AG08396 (cell line): ENCODE data around the gene KRTAP9-4.
"Not testable (repeated sequence)": the region's sequence is repeated elsewhere in the genome, so short reads cannot be mapped to it uniquely, and the experiment has no call there.

Source experiments
- DNase-seq: peaks from one replicate; pipeline ENCODE4 v3.0.0; 2012; ENCODE audit warnings: low spot score, mixed read lengths

The KRTAP9-4 gene

GRCh38 chr17:41249637-41250240 is at the start of gene KRTAP9-4:
Gene KRTAP9-4, plus strand, starts transcription at chr17:41249687. Its CDS starts 34 bp downstream, at chr17:41249721.
- not testable (repeated sequence) for DNase-seq

- DNase-seq = no peak
Measured at GRCh38 chr17:41211845-41212466, 37.5 kb upstream of the KRTAP9-4 start.

GRCh38 chr17:41212524-41213169 is 36.8 kb upstream of the KRTAP9-4 start:
- DNase-seq = no peak

- DNase-seq = no peak
Measured at GRCh38 chr17:41215681-41216080, 33.8 kb upstream of the KRTAP9-4 start.

- DNase-seq = no peak
Measured at GRCh38 chr17:41223821-41224220, 25.7 kb upstream of the KRTAP9-4 start.

GRCh38 chr17:41226051-41226450 is 23.4 kb upstream of the KRTAP9-4 start:
- DNase-seq = no peak

- DNase-seq = not testable (repeated sequence)
Measured at GRCh38 chr17:41226598-41227095, 22.8 kb upstream of the KRTAP9-4 start, which contains the start of gene KRTAP9-2. Gene KRTAP9-2, plus strand, starts transcription at chr17:41226648. Its CDS starts 7 bp downstream, at chr17:41226655.

- DNase-seq = no peak
Measured at GRCh38 chr17:41230094-41230493, 19.4 kb upstream of the KRTAP9-4 start.

GRCh38 chr17:41231731-41232130 is 17.8 kb upstream of the KRTAP9-4 start:
- no peak for DNase-seq

GRCh38 chr17:41232399-41233105 is 16.9 kb upstream of the KRTAP9-4 start, which contains the start of gene KRTAP9-3:
Gene KRTAP9-3, plus strand, starts transcription at chr17:41232449. Its CDS starts 53 bp downstream, at chr17:41232502.
- DNase-seq = not testable (repeated sequence)

- DNase-seq = not testable (repeated sequence)
Measured at GRCh38 chr17:41237116-41237515, 12.4 kb upstream of the KRTAP9-4 start.

GRCh38 chr17:41237949-41238437 is 11.5 kb upstream of the KRTAP9-4 start, which contains the start of gene KRTAP9-8:
Gene KRTAP9-8, plus strand, starts transcription at chr17:41237999. Its CDS starts 53 bp downstream, at chr17:41238052.
- not testable (repeated sequence) for DNase-seq

- not testable (repeated sequence) for DNase-seq
Measured at GRCh38 chr17:41246995-41247787, 2.3 kb upstream of the KRTAP9-4 start.

- no peak for DNase-seq
Measured at GRCh38 chr17:41251261-41251660, 1.8 kb downstream of the KRTAP9-4 start.

GRCh38 chr17:41254861-41255260 is 5.4 kb downstream of the KRTAP9-4 start:
- DNase-seq = no peak

- not testable (repeated sequence) for DNase-seq
Measured at GRCh38 chr17:41255381-41256290, 6.1 kb downstream of the KRTAP9-4 start, which contains the start of gene KRTAP9-9. Gene KRTAP9-9, plus strand, starts transcription at chr17:41255384.

- no peak for DNase-seq
Measured at GRCh38 chr17:41256291-41256685, 6.8 kb downstream of the KRTAP9-4 start.

- no peak for DNase-seq
Measured at GRCh38 chr17:41258406-41258805, 8.9 kb downstream of the KRTAP9-4 start.

GRCh38 chr17:41263212-41263611 is 13.7 kb downstream of the KRTAP9-4 start:
- no peak for DNase-seq

- DNase-seq = no peak
Measured at GRCh38 chr17:41264599-41264998, 15.1 kb downstream of the KRTAP9-4 start.
